Skeletal muscle cell (primary cell): ENCODE results near the gene AMER3.
"Not testable (repeated sequence)": the region's sequence is repeated elsewhere in the genome, so short reads cannot be mapped to it uniquely, and the experiment has no call there.

Experiments
- DNase-seq: peaks from one replicate; pipeline ENCODE4 v3.0.0-alpha.2; 2010; ENCODE audit warnings: low read depth
- H3K4me3 ChIP-seq: 2 replicates; pipeline ENCODE4 v1.5.1; 2011; ENCODE audit warnings: low read depth, mild to moderate bottlenecking, control low read depth, low read length, moderate library complexity

Gene AMER3, protein sequence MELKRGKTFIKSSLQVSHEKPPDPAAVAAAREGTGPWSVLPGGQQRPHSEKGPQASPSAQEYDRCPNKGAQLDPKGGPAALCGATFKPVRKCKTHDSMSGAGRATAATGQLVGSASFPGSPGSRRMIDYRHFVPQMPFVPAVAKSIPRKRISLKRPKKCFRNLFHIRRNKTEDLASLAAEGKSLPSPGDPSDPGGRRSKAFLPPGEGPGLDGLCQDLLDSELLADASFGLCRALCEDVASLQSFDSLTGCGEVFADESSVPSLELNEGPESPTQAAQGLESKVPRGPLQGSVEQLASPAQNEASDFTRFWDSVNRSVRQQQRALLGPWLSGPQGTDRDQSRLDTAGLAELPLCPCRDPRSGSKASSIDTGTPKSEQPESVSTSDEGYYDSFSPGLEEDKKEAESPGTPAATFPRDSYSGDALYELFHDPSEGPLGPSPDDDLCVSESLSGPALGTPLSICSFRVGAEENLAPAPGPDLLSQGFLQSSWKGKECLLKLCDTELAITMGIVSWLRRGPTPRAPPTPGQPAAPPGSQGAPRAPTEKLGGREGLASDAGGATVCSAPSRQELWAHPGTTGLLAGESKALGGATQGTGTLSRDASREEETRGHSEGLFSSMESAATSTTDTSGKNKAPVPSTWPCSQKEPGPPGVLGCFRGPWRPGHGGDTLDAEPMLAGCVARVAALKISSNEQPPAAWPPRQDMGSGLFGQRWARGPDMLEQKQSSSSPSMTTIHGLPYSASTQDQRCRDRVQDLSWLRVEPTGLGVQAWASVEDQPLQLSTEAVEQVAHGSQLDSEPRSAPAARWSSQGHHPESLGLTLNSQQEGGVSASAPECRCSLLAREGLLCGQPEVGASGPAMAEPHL

DNA sequence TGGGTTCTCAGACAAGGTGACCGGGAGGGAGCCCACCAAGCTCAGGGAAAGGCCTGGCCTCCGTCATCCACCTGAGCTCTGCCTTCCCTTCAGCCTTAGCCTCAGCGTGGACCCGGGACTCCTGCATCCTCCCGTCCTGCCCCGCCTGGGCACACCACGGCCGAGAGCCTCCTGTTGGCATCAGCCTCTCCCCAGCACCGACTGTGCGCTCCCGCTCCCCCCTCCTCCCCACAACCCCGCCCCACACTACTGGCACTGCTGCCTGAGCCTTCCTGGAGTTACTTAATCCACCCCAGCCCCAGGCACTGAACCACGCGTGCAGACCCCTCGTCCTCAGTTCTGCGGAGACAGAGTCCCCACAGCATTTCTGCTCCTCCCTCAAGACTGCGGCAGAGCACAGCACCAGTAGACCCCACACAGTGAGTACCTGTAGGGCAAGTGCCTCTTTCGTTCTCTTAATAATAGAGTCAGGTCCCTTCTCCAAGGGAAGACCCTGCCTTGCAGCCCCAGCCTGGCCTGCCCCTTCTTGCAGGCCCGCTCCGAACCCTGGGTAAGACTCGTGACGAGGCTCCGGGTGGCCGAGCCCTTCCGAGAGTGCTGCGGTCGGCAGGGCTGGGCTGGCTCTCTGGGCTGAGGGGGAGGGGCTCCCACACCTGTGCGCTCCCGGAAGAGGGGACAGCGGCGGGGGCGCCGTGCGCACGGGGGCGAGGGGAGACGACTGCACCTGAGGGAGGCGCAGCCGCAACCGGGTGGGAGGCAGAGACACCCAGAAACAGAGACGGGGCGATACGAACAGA lies at the start of gene AMER3:
Gene AMER3, plus strand, starts transcription at position 285 of the 797 bp plus-strand sequence. CDS start 6,533 bp downstream, outside the sequence.
- DNase-seq = no peak
- H3K4me3 ChIP-seq = peak within 1 kb of the TSS; percentile 9

DNA sequence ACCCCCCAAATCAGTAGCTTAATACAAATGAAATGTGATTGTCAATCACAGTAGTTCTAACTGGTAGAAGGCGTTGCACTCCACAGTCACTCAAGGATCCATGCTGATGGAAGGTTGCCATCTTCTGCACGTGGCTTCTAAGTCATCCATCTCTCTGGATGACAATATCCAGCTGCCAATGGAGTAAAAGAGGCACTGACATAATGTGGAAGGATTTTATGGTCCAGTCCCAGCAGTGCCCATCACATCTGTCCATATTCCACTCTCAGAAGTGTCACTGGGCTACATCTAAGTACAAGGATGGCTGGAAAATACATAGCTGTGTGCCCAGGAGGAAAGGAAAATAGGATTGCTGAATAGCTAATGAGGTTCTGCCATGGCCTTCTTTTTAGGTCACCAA lies 40.5 kb upstream of the AMER3 start:
- H3K4me3 ChIP-seq, DNase-seq: not testable (repeated sequence)

DNA sequence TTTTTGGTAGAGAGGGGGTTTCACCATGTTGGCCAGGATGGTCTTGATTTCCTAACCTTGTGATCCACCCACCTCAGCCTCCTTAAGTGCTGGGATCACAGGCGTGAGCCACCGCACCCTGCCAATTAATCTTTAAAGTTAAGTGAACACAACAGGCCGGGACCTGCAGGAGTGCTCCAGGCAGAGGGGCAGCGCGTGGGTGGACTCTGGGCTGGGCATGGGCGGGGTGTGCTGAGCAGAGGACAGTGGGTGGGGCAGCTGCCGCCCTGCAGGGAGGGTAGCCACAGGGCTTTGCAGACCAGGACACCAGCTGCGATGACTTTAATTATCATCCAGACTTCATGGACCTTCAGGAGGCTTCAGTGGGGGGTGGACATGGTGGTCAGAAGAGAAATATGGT lies 35.3 kb upstream of the AMER3 start:
- H3K4me3 ChIP-seq = no peak overlapping the region
- DNase-seq = no peak

DNA sequence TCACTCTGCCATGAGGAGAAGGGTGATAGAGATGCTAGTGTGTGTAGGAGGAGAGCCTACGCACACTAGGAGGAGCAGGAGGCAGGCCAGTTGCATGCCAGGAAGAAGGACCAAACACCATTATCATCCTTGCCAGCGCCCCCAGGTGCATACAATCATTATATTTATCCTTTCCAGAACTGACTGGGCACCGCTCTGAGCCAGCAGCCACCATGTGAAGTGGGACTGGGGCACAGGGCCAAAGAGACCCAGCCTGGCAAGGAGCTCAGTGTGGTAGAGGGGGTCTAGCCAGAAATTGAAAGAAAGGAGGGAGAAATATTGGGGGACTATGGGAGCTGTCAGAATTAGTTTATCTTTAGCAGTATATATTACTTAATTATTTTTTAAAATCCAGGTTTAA lies 34.8 kb upstream of the AMER3 start:
- no peak overlapping the region for H3K4me3 ChIP-seq
- no peak for DNase-seq

DNA sequence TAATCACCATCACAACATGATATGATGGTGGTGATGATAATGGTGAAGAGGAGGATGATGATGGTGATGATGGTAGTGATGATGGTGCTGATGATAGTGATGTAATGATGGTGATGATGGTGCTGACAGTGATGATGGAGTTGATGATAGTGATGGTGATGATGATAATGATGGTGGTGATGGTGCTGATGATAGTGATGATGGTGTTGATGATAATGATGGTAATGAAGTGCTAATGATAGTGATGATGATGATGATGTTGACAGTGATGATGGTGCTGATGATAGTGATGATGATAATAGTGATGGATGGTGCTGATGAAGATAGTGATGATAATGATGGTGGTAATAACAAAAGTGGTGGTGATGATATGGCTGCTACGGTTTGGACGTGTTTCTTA lies 30.9 kb upstream of the AMER3 start:
- no peak overlapping the region for H3K4me3 ChIP-seq
- DNase-seq = no peak

DNA sequence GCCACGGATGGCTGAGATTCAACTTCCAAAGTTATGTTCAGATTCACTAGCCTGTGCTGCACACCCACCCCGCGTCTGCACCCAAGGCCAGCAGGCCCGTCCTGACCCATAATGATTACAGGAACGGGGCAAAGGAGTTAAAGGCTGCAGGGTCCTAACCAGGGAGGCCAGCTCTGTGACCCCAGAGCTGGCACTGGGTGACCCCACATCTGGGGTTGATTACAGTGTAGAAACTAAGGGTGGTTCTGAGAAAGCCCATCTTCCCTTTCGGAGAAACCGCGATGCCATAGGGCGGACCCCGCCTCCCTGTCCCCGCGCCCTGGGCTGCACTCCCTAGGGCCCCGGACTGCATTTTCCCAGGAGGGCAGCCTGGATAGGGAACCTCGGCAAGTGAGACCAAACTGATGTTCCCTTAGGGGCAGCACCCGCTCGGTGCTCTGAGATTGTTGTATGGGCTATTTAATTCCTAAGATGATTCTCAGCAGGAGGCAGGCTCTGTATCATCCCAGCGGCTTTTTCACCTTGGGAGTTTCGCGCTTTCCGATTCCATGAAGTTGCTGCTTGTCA lies 28.6 kb upstream of the AMER3 start:
- peak overlapping the region; percentile 60 for H3K4me3 ChIP-seq
- no peak for DNase-seq

DNA sequence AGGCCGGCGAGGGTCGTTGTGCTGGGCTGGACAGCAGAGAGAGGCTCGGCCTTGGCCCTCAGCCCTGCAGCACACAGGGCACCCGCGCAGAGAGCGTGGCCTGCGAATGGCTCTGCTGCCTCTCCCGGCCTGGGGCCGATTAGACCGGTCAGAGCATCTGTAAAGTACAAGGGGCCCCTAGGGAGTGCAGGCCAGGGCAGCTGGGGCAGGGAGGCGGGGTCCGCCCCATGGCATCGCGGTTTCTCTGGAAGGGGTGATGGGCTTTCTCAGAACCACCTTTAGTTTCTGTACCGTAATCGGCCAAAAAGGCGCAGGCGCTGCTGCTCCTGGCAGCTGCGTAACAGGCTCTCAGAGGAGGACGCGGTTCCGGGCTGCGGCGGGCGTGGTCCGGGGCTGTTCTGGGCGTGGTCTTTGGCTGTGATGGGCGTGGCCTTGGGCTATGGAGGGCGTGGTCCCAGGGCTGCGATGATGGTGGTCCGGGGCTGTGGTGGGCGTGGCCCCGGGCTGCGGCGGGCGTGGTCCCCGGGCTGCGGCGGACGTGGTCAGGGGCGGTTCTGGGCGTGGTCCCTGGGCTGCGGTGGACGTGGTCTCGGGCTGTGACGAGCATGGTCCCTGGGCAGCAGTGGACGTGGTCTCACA lies 27.9 kb upstream of the AMER3 start:
- peak overlapping the region; percentile 60 for H3K4me3 ChIP-seq
- peak; percentile 16 for DNase-seq

DNA sequence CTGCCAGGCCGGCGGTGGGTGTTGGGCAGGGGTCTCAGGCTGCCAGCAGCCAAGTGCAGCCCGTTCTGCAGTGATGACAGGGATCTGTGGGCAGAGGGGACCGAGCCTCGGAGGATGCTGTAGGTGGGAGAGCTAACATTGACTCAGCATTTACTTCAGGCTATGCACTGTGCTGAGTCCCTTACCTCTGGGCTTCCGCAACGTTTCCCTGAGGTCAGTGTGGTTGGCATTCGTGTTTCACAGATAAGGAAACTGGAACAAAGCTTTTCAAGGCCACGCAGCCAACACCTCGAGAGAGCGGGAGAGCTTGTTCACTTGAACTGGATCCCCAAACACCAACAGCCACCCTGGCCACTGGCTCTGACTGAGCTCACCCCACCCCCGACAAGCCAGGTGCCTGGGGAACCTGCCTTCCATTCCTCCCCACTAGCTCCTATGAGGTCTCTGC lies 27.3 kb upstream of the AMER3 start:
- peak overlapping the region; percentile 60 for H3K4me3 ChIP-seq

DNA sequence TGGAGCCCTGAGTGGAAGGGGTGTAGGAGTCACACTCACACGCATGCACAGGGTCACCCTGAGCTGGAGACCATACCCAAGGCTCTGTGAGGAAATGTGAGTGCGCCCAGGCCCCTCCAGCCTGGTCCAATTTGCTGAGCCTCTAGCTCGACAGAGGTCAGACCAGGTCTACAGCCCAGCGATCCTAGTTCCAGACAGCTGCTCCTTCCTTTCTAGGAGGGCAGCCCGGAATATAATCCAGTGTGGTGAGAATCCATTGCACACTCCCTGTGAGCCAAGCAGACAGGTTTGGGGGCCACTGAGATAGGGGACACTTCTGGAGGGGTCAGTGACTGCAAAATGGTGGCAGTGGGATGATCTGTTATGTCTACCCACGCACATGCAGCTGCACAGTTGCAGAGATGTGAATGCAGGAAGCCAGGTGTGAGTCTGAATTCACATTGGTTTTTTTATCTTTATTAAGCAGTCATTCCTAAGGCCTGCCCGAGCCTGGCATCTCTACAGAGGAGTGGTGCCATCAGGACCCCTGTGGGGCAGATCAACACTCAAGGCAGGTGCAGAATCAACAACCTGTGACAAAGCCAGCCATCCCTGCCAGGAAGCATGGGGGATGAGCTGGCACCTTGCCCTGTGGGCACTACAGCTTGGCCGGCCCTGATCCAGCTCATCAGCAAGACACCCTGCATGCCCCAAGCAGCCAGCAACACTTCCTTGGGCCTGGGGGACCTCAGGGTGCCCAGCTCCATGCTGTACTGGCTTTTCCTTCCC lies 26.6 kb upstream of the AMER3 start, which contains the start of gene GPR148:
Gene GPR148, plus strand, starts transcription at position 522 of the 768 bp plus-strand sequence. Its CDS starts 82 bp downstream, at position 604.
- peak within 1 kb of the TSS; percentile 60 for H3K4me3 ChIP-seq
- no peak for DNase-seq

More for the DNA sequence above, 27.3 kb upstream of the AMER3 start:
- no peak for DNase-seq

DNA sequence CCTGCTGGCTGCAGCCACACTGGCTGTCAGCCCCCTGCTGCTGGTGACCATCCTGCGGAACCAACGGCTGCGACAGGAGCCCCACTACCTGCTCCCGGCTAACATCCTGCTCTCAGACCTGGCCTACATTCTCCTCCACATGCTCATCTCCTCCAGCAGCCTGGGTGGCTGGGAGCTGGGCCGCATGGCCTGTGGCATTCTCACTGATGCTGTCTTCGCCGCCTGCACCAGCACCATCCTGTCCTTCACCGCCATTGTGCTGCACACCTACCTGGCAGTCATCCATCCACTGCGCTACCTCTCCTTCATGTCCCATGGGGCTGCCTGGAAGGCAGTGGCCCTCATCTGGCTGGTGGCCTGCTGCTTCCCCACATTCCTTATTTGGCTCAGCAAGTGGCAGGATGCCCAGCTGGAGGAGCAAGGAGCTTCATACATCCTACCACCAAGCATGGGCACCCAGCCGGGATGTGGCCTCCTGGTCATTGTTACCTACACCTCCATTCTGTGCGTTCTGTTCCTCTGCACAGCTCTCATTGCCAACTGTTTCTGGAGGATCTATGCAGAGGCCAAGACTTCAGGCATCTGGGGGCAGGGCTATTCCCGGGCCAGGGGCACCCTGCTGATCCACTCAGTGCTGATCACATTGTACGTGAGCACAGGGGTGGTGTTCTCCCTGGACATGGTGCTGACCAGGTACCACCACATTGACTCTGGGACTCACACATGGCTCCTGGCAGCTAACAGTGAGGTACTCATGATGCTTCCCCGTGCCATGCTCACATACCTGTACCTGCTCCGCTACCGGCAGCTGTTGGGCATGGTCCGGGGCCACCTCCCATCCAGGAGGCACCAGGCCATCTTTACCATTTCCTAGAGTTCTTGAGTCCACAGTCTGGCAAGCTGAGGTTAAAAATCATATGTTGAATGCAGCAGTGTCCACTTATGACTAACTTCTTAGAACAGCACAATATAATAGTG lies 25.7 kb upstream of the AMER3 start:
- no peak overlapping the region for H3K4me3 ChIP-seq
- no peak for DNase-seq

DNA sequence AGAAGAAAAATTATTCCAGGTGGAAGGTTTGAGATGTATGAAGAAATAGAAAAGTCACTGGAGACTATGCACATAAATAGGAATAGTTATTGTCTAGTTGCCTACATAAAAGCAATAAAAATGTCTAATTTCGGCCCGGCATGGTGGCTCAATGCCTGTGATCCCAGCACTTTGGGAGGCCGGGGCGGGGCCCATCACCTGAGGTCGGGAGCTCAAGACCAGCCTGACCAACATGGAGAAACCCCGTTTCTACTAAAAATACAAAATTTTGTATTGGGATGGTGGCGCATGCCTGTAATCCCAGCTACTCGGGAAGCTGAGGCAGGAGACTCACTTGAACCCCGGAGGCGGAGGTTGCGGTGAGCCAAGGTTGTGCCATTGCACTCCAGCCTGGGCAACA lies 23.1 kb upstream of the AMER3 start:
- not testable (repeated sequence) for H3K4me3 ChIP-seq, DNase-seq

DNA sequence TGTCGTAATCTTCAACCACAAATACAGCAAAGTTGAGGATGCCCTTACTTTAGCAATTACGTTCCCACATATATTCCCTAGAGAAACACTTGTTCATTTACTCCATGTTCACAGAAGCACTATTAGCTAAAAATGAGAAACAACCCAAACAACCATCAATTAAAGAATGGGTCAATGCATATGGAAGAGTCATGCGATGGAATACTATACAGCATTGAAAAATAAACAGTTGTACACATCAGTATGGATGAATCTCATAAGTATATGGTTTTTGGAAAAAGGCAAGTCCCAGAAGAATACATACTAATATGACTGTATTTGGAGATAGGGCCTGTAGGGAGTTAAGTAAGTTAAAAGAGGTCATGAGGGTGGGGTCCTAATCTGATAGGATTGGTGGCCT lies 20.1 kb upstream of the AMER3 start:
- no peak for DNase-seq
- H3K4me3 ChIP-seq = no peak overlapping the region

DNA sequence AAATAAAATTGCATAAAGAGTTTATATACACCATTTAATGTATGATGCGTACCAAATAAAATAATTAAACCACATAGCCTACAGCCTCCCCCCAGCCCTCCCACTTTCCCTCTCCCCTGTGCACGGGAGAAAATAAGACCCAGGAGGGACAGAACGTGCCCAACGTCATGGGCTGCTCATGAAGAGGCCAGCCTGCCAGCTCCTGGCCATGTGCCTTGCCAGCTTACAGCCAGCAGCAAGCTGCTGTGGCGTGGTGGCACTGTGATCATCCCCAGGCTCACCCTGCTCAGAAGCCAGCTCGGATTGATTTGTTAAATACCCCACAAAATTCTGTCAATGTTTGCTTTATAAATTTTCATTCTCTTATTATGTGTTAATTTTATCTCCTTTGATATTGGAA lies 18.9 kb upstream of the AMER3 start:
- no peak overlapping the region for H3K4me3 ChIP-seq
- no peak for DNase-seq

DNA sequence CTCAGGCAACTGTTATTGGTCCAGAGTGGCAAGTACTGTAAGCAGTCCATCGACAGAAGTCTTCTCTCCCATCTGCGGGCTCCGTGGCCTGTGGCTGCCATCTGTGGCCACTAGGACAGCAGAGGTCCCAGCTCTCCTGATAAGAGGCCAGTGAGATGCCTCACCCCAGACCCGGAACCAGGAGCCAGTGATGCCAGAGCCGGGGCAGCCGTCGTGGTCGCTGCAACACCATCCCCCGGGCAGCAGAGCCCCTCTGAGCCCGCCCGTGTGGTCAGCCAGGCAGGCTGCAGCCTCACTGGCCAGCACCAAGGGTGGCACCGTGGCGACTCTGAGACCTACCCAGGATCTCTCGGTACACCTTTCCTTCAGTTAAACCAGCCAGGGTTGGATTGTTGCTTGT lies 17.7 kb upstream of the AMER3 start:
- no peak overlapping the region for H3K4me3 ChIP-seq
- no peak for DNase-seq

DNA sequence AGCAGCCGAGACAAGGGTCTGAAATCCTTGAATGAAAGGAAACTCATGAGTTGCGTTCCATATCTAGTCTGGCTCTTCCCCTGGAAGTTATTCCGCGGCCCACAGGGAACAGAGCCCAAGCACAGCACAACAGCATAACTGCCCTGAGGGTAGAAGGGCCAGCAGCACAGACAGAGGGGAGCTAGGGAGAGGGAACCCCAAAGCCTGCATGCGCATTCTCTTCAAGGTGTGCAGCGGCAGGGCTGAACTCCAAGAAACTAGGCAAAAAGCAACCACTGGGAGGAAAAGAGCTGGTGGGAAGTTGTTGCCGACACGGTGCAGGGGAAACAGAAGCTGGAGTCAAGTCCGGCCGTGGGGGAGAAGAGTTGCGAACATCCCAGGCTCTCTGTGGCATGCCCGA lies 14.7 kb upstream of the AMER3 start:
- no peak for DNase-seq
- no peak overlapping the region for H3K4me3 ChIP-seq

DNA sequence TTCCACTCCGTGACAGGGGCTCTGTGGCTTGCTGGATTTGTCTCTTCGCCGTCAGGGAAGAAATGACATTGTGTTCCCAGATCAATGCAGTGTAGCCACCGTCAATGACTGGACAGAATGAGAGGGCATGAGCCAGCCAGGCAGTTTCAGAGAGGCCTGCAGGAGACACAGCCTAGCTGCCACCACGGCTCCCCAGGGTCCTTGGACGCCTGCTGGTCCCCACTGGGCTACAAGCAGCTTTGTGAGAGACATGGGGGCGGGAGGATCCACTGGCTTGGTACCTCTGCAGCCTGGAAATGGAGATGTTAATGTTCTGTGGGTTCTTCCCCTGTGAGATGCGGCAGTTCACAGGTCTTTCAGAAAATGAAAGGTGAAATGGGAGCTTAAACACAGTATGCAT lies 12.1 kb upstream of the AMER3 start:
- H3K4me3 ChIP-seq = no peak overlapping the region
- DNase-seq = no peak
